Coronary artery (tissue), 2 donors: ENCODE measurements around the gene DSCAML1.

Experiments used
- DNase-seq: peaks from one replicate; pipeline ENCODE4 v3.0.0-alpha.2; 2017; ENCODE audit warnings: low spot score
- H3K27ac ChIP-seq, 2 donors: fragments of 200-600 bp; sonication (generic); one replicate each; pipeline ENCODE4 v1.5.1; 2016 to 2019
- H3K4me3 ChIP-seq: fragments of 200-600 bp; sonication (generic); 2 replicates; pipeline ENCODE4 v1.5.1; 2016; ENCODE audit warnings: mild to moderate bottlenecking, moderate library complexity
- TF ChIP-seq, protein P1 (sequence below): fragments of 200-600 bp; sonication (generic); IDR thresholded peaks from one replicate; pipeline ENCODE4 v1.5.1; 2019; ENCODE audit warnings: antibody characterized with exemption

The DSCAML1 gene

DNA sequence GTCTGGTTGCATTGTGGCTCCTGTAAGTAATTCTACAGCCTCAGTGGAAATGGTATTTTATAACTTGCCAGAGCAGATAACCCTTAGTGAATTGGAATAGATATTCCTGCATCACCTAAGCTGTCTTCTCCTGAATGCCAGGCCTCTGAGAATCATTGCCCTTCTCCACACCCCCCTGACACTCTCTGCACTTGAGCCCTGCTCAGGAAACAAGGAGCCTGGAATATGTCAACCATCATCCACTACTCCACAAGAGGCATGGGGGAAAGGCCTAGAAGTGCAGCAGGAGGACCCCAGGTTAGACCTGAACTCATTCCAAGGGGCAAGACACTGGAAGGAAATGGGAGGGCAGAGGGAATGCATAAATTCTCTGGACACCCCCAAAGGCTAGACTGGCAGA lies 72.4 kb downstream of the DSCAML1 start:
- TF ChIP-seq, protein P1, sequence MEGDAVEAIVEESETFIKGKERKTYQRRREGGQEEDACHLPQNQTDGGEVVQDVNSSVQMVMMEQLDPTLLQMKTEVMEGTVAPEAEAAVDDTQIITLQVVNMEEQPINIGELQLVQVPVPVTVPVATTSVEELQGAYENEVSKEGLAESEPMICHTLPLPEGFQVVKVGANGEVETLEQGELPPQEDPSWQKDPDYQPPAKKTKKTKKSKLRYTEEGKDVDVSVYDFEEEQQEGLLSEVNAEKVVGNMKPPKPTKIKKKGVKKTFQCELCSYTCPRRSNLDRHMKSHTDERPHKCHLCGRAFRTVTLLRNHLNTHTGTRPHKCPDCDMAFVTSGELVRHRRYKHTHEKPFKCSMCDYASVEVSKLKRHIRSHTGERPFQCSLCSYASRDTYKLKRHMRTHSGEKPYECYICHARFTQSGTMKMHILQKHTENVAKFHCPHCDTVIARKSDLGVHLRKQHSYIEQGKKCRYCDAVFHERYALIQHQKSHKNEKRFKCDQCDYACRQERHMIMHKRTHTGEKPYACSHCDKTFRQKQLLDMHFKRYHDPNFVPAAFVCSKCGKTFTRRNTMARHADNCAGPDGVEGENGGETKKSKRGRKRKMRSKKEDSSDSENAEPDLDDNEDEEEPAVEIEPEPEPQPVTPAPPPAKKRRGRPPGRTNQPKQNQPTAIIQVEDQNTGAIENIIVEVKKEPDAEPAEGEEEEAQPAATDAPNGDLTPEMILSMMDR = no peak
- DNase-seq = no peak
- no peak overlapping the region for H3K27ac ChIP-seq

DNA sequence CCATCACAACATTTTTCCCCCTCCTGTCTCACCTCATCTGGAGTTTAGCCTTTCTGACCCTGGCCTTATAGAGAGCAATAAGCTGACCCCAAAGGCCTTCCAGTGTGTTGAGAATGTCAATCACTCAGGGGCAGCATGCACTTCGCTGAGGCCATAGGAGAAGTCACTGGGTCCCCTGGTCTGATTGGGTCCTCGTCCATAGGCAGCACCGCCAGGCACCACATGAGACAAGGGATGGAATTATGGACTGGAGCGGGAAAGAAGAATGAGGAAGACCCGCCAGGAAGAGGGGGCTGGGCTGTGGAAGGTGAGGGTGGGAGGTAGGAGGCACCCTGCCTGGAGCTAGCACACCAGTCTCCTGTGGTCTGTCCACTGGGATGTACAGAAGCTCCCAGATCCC lies 72.9 kb downstream of the DSCAML1 start:
- TF ChIP-seq, protein P1 = no peak
- no peak for DNase-seq

More for the DNA sequence above, 72.4 kb downstream of the DSCAML1 start:
- no peak overlapping the region for H3K4me3 ChIP-seq

DNA sequence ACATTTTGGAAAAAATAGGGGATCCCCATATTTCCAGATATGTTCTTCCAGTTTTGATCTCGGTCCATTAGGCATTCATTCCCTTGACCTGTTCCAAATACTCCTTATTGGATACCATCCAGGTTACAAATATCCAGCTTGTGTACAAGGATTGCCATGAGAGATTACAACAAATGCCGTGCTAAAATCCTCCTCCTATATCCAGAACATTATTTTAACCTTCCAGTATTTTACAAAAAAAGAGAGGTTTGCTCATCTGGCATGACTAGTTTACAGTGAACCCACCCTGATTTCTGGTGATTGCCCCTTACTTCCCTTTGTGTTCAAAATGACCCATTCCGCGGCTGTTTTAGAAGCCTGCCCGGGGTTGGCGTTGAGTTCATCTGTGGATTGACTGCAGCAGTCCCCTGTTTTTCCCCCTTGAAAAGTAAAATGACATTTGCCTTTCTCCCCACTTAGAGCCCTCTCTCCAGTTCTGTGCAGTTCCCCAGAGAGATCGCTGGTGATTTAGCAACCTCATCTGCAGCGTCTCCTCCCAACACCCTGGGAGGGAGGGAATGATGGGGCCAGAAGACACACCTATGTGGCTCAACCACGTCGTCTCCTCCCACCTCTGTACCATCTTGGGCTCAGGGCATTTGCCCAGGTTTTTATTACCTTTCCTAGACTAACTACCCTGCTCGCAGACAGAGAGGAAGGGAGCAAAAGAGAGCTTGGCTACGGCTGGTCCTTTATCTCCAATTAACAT lies 73.6 kb downstream of the DSCAML1 start:
- H3K27ac ChIP-seq = no peak overlapping the region
- no peak overlapping the region for H3K4me3 ChIP-seq
- no peak for DNase-seq
- TF ChIP-seq, protein P1 = no peak

More for the DNA sequence above, 72.9 kb downstream of the DSCAML1 start:
- Histone ChIP-seq H3K4me3 (no peak overlapping the region), H3K27ac (no peak overlapping the region)

DNA sequence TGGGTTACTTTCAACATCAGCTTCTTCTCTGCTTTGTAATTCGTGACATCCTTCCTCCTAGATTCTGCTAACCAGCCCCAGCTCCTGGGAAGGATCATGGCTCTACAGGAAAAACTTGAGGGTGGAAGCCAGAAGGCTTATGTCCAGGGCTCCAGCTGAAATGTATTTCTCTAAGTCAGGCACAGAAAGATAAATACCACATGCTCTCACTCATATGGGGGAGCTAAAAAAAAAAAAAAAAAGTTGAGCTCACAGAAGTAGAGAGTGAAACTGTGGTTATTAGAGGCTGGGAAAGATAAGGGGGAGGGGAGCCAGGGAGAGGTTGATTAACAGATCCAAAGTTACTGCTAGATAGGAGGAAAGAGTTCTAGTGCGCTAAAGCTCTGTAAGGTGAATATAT lies 74.9 kb downstream of the DSCAML1 start:
- TF ChIP-seq, protein P1 = no peak
- no peak overlapping the region for H3K27ac ChIP-seq
- H3K4me3 ChIP-seq = no peak overlapping the region
- DNase-seq = no peak

DNA sequence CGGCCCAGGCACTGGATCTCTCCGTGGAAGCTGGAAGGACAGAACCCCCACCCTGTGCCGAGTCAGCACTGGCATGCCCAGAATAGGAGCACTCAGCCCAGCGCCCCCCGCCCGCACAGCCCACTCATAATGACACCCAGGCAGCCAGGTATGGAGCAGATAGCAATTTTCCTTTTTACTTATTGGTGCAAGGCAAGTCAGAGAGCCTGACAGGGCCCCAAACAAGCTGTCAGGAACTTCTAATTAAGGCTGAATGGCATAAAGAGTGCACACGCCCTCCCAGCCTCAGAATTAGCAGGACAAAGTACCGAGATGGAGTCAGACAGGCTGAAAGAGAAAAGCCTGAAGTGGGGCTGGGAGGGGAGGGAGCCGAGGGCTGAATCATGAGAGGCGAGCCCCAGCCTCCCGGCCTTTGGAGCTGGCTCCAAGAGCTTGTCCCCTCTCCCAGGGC lies 76.9 kb downstream of the DSCAML1 start:
- H3K27ac ChIP-seq = no peak overlapping the region
- DNase-seq = no peak
- H3K4me3 ChIP-seq = no peak overlapping the region
- TF ChIP-seq, protein P1 = no peak

DNA sequence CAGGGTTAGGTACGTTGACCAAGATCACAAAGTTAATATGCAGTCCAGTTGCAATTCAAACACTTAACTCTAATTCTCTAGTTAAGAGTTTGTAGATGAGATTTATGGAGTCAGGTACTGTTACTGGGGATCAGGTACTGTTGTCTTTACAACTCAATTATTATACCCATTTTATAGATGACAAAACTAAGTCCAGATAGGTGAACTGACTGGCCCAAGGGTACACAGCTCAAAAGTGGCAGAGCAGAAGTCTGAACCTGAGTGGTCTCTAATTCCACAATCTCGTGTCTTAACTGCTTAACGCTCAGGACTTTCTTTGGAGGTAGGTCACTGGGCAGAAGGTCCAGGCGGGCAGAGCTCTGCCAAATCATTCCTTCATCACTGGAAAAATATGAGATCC lies 77.5 kb downstream of the DSCAML1 start:
- TF ChIP-seq, protein P1 = no peak
- Histone ChIP-seq H3K4me3 (no peak overlapping the region), H3K27ac (no peak overlapping the region)
- DNase-seq = no peak
